Suprapubic skin (tissue), 4 donors: ENCODE data around the gene GTF3C6. TPM values are rescaled to one million over a fixed set of nuclear protein-coding genes. Genes with fewer than 3 reads are reported as not detected.

ENCODE experiments used
- DNase-seq, 2 donors: peaks; one replicate each; pipeline ENCODE4 v3.0.0-alpha.2; 2019; ENCODE audit warnings: low spot score in 2 of 2
- H3K27ac ChIP-seq: fragments of 200-600 bp; sonication (generic); one replicate; pipeline ENCODE4 v1.5.1; 2019
- H3K27me3 ChIP-seq: fragments of 200-600 bp; sonication (generic); one replicate; pipeline ENCODE4 v1.5.1; 2019
- H3K36me3 ChIP-seq: fragments of 200-600 bp; sonication (generic); one replicate; pipeline ENCODE4 v1.5.1; 2019
- H3K4me1 ChIP-seq: fragments of 200-600 bp; sonication (generic); one replicate; pipeline ENCODE4 v1.5.1; 2019
- H3K4me3 ChIP-seq: fragments of 200-600 bp; sonication (generic); one replicate; pipeline ENCODE4 v1.5.1; 2019; ENCODE audit warnings: mild to moderate bottlenecking
- H3K9me3 ChIP-seq: fragments of 200-600 bp; sonication (generic); one replicate; pipeline ENCODE4 v1.5.1; 2019
- CTCF ChIP-seq, 2 donors: fragments of 200-600 bp in 1 of 2; fragments of 450-650 bp in 1 of 2; sonication (generic) in 1 of 2; IDR thresholded peaks; one replicate each; pipeline ENCODE4 v1.5.1; 2016 to 2019; ENCODE audit warnings: antibody characterized with exemption in 2 of 2, mild to moderate bottlenecking in 1 of 2, moderate library complexity in 1 of 2
- EP300 ChIP-seq: sonication (generic); formaldehyde crosslinking; IDR thresholded peaks from one replicate; pipeline ENCODE4 v1.6.1; 2017; ENCODE audit warnings: antibody characterized with exemption
- POLR2A ChIP-seq, 2 donors: fragments of 450-650 bp; IDR thresholded peaks; one replicate each; pipeline ENCODE4 v1.6.1; 2017; ENCODE audit warnings: antibody characterized with exemption in 2 of 2, mild to moderate bottlenecking in 2 of 2, moderate library complexity in 2 of 2
- POLR2AphosphoS5 ChIP-seq, 3 donors: sonication (generic); formaldehyde crosslinking; IDR thresholded peaks; one replicate each; pipeline ENCODE4 v1.6.1; 2017; ENCODE audit warnings: antibody characterized with exemption in 3 of 3
- WGBS: methylation state at CpG from one replicate; pipeline ENCODE4 v1.1.5; 2018; 5-methylcytosine and 5-hydroxymethylcytosine counted together
- total RNA-seq, 4 donors: library from RNA; depleted of rRNA; stranded (reverse); fragments of >200 nt; gene quantifications; one replicate each; pipeline ENCODE4 v1.1.0, GENCODE V29; 2016

GTF3C6 gene
- total RNA-seq, 4 donors from 2014 or later, result 11.0 to 24.6 (median 22.0) TPM

DNA sequence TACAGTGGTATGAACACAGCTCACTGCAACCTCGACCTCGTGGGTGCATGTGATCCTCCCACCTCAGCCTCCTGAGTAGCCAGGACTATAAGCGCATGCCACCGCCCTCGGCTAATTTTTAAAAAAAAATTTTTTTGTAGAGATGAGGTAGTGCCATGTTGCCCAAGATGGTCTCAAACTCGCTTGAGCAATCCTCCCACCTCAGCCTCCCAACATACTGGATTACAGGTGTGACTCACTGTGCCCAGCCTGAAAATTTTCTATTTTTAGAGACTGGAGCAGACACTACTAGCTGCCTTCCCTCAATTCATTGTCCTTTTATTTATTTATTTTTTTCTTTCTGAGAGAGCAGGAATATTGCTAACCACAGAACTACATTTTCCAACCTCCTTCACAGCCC, 20.3 kb upstream of the GTF3C6 start:
- H3K9me3 ChIP-seq, result no peaks in the 10 kb centered on the region
- H3K4me3 ChIP-seq, result no peak overlapping the region
- H3K4me1 ChIP-seq, result no peaks in the 10 kb centered on the region
- H3K27me3 ChIP-seq, result no peaks in the 10 kb centered on the region
- no peaks in the 10 kb centered on the region for H3K36me3 ChIP-seq
- WGBS, result 98% methylated on average over 6 of the region's 6 CpGs
- no peak for TF ChIP-seq CTCF (IDR thresholded peaks at IDR 0.05)
- TF ChIP-seq POLR2AphosphoS5 (IDR thresholded peaks at IDR 0.05), result no peak
- TF ChIP-seq POLR2A (IDR thresholded peaks at IDR 0.05), result no peak
- no peak for TF ChIP-seq EP300
- H3K27ac ChIP-seq, result no peak overlapping the region
- no peak for DNase-seq

GRCh38 chr6:110939429-110940200, 18.9 kb upstream of the GTF3C6 start:
- H3K4me3 ChIP-seq, result no peak overlapping the region
- 88% methylated on average over 8 of the region's 8 CpGs for WGBS
- H3K9me3 ChIP-seq, result no peaks in the 10 kb centered on the region
- TF ChIP-seq CTCF (IDR thresholded peaks at IDR 0.05), result no peak
- TF ChIP-seq EP300, result no peak
- TF ChIP-seq POLR2AphosphoS5 (IDR thresholded peaks at IDR 0.05), result no peak
- TF ChIP-seq POLR2A (IDR thresholded peaks at IDR 0.05), result no peak
- H3K4me1 ChIP-seq, result no peaks in the 10 kb centered on the region
- no peak overlapping the region for H3K27ac ChIP-seq
- H3K27me3 ChIP-seq, result no peaks in the 10 kb centered on the region
- H3K36me3 ChIP-seq, result no peaks in the 10 kb centered on the region
- DNase-seq, result no peak

- Histone ChIP-seq H3K9me3 (no peaks in the 10 kb centered on the region), H3K27ac (no peak overlapping the region), H3K36me3 (no peaks in the 10 kb centered on the region), H3K4me3 (no peak overlapping the region), H3K4me1 (peaks cover 5% of the 10 kb centered on the region), H3K27me3 (no peaks in the 10 kb centered on the region)
- TF ChIP-seq POLR2AphosphoS5 (IDR thresholded peaks at IDR 0.05) (no peak), POLR2A (IDR thresholded peaks at IDR 0.05) (no peak), CTCF (IDR thresholded peaks at IDR 0.05) (no peak), EP300 (no peak)
- DNase-seq, result no peak
- 74% methylated on average over 1 of the region's 1 CpG for WGBS
Observed at GRCh38 chr6:110944681-110945151, 13.8 kb upstream of the GTF3C6 start.

- WGBS, result 82% methylated on average over 2 of the region's 2 CpGs
- no peaks in the 10 kb centered on the region for H3K9me3 ChIP-seq
- no peaks in the 10 kb centered on the region for H3K27me3 ChIP-seq
- peaks cover 7% of the 10 kb centered on the region for H3K4me1 ChIP-seq
- DNase-seq, result no peak
- H3K27ac ChIP-seq, result no peak overlapping the region
- H3K36me3 ChIP-seq, result no peaks in the 10 kb centered on the region
- TF ChIP-seq POLR2AphosphoS5 (IDR thresholded peaks at IDR 0.05) (no peak), EP300 (no peak), CTCF (IDR thresholded peaks at IDR 0.05) (no peak), POLR2A (IDR thresholded peaks at IDR 0.05) (no peak)
- H3K4me3 ChIP-seq, result no peak overlapping the region
Observed at GRCh38 chr6:110946498-110946897, 12.0 kb upstream of the GTF3C6 start.

GRCh38 chr6:110949679-110950285, 8.7 kb upstream of the GTF3C6 start:
- no peak for DNase-seq
- WGBS, result 30% methylated on average over 8 of the region's 8 CpGs
- no peak overlapping the region for H3K4me3 ChIP-seq
- no peaks in the 10 kb centered on the region for H3K9me3 ChIP-seq
- H3K36me3 ChIP-seq, result no peaks in the 10 kb centered on the region
- H3K27me3 ChIP-seq, result no peaks in the 10 kb centered on the region
- H3K4me1 ChIP-seq, result peaks cover 10% of the 10 kb centered on the region
- no peak for TF ChIP-seq POLR2AphosphoS5 (IDR thresholded peaks at IDR 0.05)
- TF ChIP-seq CTCF (IDR thresholded peaks at IDR 0.05), result peak; percentile 26 to 43
- H3K27ac ChIP-seq, result no peak overlapping the region
